A673 (cell line): ENCODE results near the gene TSPYL6. TPM values are rescaled to one million over a fixed set of nuclear protein-coding genes. Genes with fewer than 3 reads are reported as not detected.
"Not testable (repeated sequence)": the region's sequence is repeated elsewhere in the genome, so short reads cannot be mapped to it uniquely, and the experiment has no call there.

ENCODE experiments used
- BruUV-seq: library from RNA; stranded (reverse); fragments of 400-500 nt; replicated peaks from 2 replicates; lab custom pipeline; 2021; lab: Mats Ljungman, UMichigan
- CTCF ChIA-PET: fragments of 300-600 bp; sonication (Branson Sonifier 250); formaldehyde crosslinking; loops from one replicate; lab custom pipeline; 2022; ENCODE audit warnings: antibody characterized with exemption; lab: Charles Lee
- POLR2A ChIA-PET: fragments of 300-600 bp; sonication (Branson Sonifier 250); formaldehyde crosslinking; loops from one replicate; lab custom pipeline; 2022; ENCODE audit warnings: antibody characterized with exemption; ENCODE audit not compliant: low non-redundant PET; lab: Charles Lee
- DNase-seq: peaks from one replicate; pipeline ENCODE4 v3.0.0-alpha.2; 2015; ENCODE audit warnings: low spot score
- H3K27ac ChIP-seq: fragments of 200-600 bp; sonication (generic); 2 replicates; pipeline ENCODE4 v1.5.1; 2016; ENCODE audit warnings: mixed run types, low read depth, mild to moderate bottlenecking, mixed read lengths, antibody characterized with exemption, low read length; ENCODE audit not compliant: poor library complexity, severe bottlenecking
- H3K27me3 ChIP-seq: fragments of 200-600 bp; sonication (generic); replicated peaks from 2 replicates; pipeline ENCODE4 v1.6.1; 2017; ENCODE audit warnings: mixed run types, low read depth, mild to moderate bottlenecking, mixed read lengths, antibody characterized with exemption, low read length; ENCODE audit not compliant: insufficient read depth, poor library complexity
- H3K36me3 ChIP-seq: fragments of 200-600 bp; sonication (generic); 2 replicates; pipeline ENCODE4 v1.6.1; 2016; ENCODE audit warnings: mixed run types, mild to moderate bottlenecking, mixed read lengths, antibody characterized with exemption, low read length; ENCODE audit not compliant: insufficient read depth, poor library complexity, severe bottlenecking
- H3K4me1 ChIP-seq: fragments of 200-600 bp; sonication (generic); 2 replicates; pipeline ENCODE4 v1.6.1; 2017; ENCODE audit warnings: mixed run types, mild to moderate bottlenecking, mixed read lengths, antibody characterized with exemption, low read length; ENCODE audit not compliant: insufficient read depth, poor library complexity, severe bottlenecking
- H3K4me3 ChIP-seq: fragments of 200-600 bp; sonication (generic); 2 replicates; pipeline ENCODE4 v1.5.1; 2016; ENCODE audit warnings: low read depth, mixed run types, mild to moderate bottlenecking, mixed read lengths, low read length; ENCODE audit not compliant: poor library complexity, severe bottlenecking
- H3K9me3 ChIP-seq: fragments of 200-600 bp; sonication (generic); 2 replicates; pipeline ENCODE4 v1.6.1; 2016; ENCODE audit warnings: mixed run types, low read depth, mild to moderate bottlenecking, mixed read lengths, antibody characterized with exemption, low read length; ENCODE audit not compliant: poor library complexity, severe bottlenecking
- CTCF ChIP-seq: fragments of 300-800, 200-600 bp; sonication (generic); conservative IDR thresholded peaks from 2 replicates; pipeline ENCODE4 v1.5.1; 2017; ENCODE audit warnings: low read depth, mild to moderate bottlenecking, antibody characterized with exemption, low read length, moderate library complexity, mixed read lengths
- EZH2 ChIP-seq: fragments of 200-600 bp; sonication (generic); IDR thresholded peaks from 2 replicates; pipeline ENCODE4 v1.6.1; 2017; ENCODE audit warnings: borderline replicate concordance, low read depth, mild to moderate bottlenecking, mixed read lengths, antibody characterized with exemption, low read length; ENCODE audit not compliant: poor library complexity, severe bottlenecking
- intact Hi-C: fragments of 100-400 bp; cut with micrococcal nuclease; formaldehyde crosslinking; loops from one replicate; pipeline ENCODE4 v1.10.0; 2022; ENCODE audit not compliant: unreplicated experiment
- total RNA-seq: library from RNA; stranded (reverse); gene quantifications from 2 replicates; pipeline ENCODE4 v1.2.3, GENCODE V29; 2021

TSPYL6 gene
- total RNA-seq, 1 experiment from 2014 or later, result not detected

GRCh38 chr2:54295911-54296310 lies 39.9 kb upstream of the TSPYL6 start:
- H3K27me3 ChIP-seq, result no peaks in the 10 kb centered on the region
- no peaks in the 10 kb centered on the region for H3K36me3 ChIP-seq
- H3K4me3 ChIP-seq, result no peak overlapping the region
- intact Hi-C loops, result no loop called here
- H3K27ac ChIP-seq, result no peak overlapping the region
- no TSS peak for BruUV-seq
- TF ChIP-seq CTCF (no peak), EZH2 (no peak)
- ChIA-PET CTCF (no interaction called here), POLR2A (no interaction called here)
- H3K9me3 ChIP-seq, result no peaks in the 10 kb centered on the region
- DNase-seq, result no peak
- H3K4me1 ChIP-seq, result peaks cover 13% of the 10 kb centered on the region

GRCh38 chr2:54294665-54295064 lies 38.6 kb upstream of the TSPYL6 start:
- DNase-seq, POLR2A ChIA-PET, BruUV-seq, intact Hi-C loops, H3K36me3 ChIP-seq, H3K9me3 ChIP-seq, H3K27me3 ChIP-seq, H3K4me3 ChIP-seq, CTCF ChIA-PET, H3K27ac ChIP-seq: not testable (repeated sequence)
- H3K4me1 ChIP-seq, result peaks cover 13% of the 10 kb centered on the region

- no peaks in the 10 kb centered on the region for H3K9me3 ChIP-seq
- ChIA-PET POLR2A (no interaction called here), CTCF (no interaction called here)
- no peak for DNase-seq
- no peaks in the 10 kb centered on the region for H3K27me3 ChIP-seq
- peaks cover 13% of the 10 kb centered on the region for H3K4me1 ChIP-seq
- no TSS peak for BruUV-seq
- no peak overlapping the region for H3K4me3 ChIP-seq
- TF ChIP-seq CTCF, result no peak
- no peak overlapping the region for H3K27ac ChIP-seq
- intact Hi-C loops, result no loop called here
- H3K36me3 ChIP-seq, result no peaks in the 10 kb centered on the region
Observed at GRCh38 chr2:54290356-54291025, 34.5 kb upstream of the TSPYL6 start.

GRCh38 chr2:54289917-54290316 lies 33.9 kb upstream of the TSPYL6 start:
- H3K4me3 ChIP-seq, result no peak overlapping the region
- CTCF ChIA-PET, result no interaction called here
- TF ChIP-seq CTCF, result no peak
- TF ChIP-seq EZH2, result no peak
- H3K27ac ChIP-seq, result no peak overlapping the region
- intact Hi-C loops, result no loop called here
- no peaks in the 10 kb centered on the region for H3K9me3 ChIP-seq
- H3K4me1 ChIP-seq, result peaks cover 13% of the 10 kb centered on the region
- DNase-seq, result no peak
- POLR2A ChIA-PET, result no interaction called here
- no peaks in the 10 kb centered on the region for H3K27me3 ChIP-seq
- BruUV-seq, result no TSS peak
- no peaks in the 10 kb centered on the region for H3K36me3 ChIP-seq
